Esophagus squamous epithelium (tissue), 4 donors: ENCODE data around the gene UBASH3A.

ENCODE experiments used
- CTCF ChIP-seq, 6 experiments: fragments of 450-650 bp in 4 of 6; fragments of 200-600 bp in 2 of 6; sonication (generic) in 2 of 6; IDR thresholded peaks; one replicate each; pipeline ENCODE4 v1.5.1; 2016 to 2019; ENCODE audit warnings: antibody characterized with exemption in 6 of 6, mild to moderate bottlenecking in 4 of 6, moderate library complexity in 4 of 6
- POLR2A ChIP-seq, 4 donors: fragments of 450-650 bp; IDR thresholded peaks; one replicate each; pipeline ENCODE4 v1.6.1; 2017; ENCODE audit warnings: antibody characterized with exemption in 4 of 4, mild to moderate bottlenecking in 4 of 4, moderate library complexity in 3 of 4

- TF ChIP-seq CTCF (IDR thresholded peaks at IDR 0.05) (no peak), POLR2A (IDR thresholded peaks at IDR 0.05) (no peak)
Measured at GRCh38 chr21:42417533-42417932, 13.8 kb downstream of the UBASH3A start.
